SKM-1 (cell line): ENCODE results near the gene PAPLN.

Experiments used
- DNase-seq: peaks from one replicate; lab custom pipeline; 2025; ENCODE audit not compliant: unreplicated experiment; lab: John Stamatoyannopoulos, UW

The PAPLN gene

DNA sequence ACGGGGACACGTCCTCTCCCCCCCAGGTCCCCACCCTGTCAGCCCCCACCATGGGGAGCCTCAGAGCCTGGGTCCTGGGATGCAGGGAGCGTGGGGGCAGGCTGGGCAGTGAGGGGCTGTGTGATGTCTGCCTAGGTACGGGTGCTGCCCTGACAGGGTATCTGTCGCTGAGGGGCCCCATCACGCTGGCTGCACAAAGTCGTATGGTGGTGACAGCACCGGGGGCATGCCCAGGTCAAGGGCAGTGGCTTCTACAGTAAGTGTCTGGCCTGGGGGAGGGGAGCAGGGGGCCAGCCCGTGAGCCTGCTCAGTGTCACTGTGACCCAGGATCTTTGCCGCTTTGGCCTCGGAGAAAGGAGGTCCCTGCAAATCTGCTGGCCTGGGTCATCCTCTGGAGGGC, 23.3 kb downstream of the PAPLN start:
- no peak for DNase-seq

DNA sequence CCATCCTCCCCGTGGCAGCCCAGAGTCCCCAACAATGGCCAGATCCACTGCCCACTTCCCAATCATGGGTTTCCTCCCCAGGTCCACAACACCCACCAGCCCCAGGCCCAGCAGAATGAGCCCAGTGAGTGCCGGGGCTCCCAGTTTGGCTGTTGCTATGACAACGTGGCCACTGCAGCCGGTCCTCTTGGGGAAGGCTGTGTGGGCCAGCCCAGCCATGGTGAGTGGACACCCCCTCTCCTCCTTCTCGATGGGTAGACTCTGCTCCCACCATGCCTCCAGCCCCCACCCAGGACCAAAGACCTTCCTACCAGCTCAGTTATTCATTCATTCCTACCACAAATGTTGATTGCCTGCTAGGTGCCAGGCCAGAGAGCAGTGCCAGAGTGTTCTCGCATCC, 23.8 kb downstream of the PAPLN start:
- DNase-seq: no peak

DNA sequence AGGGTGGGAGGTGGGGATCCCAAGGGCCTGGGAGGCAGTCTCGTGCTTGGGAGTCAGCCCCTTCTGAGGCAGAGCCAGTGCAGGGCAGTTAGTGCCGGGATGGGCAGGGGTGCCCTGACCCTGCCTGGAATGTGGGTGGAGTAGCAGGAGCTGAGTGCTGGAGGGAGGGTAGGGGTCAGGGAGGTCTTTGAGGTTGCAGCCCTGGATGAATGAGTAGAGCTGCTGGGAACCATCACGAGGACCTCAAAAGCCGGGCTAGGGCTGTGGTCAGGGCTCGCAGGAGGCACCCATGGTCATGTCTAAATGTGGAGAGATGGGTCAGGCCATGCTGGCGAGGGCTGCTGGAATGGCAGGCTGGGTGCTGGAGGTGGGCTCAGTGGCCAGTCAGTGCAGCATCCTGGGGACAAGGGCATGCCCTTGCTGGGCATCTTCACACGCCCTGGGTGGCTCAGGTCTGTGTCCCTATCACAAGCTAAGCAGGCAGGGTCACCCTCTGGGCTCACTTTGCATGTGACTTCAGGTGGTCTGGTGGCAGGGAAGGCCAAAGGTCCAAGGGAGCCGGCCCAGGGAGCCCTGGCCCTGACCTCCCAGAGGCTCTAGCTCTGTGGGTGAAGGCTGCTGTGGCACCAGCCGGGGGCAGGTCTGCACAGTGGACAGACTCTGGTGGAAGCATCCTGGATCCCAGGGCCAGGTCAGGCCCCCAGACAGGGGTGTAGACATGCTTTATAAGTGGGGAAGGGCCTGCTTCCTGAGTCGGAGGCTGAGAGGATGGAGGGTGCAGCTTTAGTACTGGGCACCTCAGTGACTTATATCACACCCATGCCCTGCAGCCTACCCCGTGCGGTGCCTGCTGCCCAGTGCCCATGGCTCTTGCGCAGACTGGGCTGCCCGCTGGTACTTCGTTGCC, 24.5 kb downstream of the PAPLN start:
- DNase-seq: no peak

DNA sequence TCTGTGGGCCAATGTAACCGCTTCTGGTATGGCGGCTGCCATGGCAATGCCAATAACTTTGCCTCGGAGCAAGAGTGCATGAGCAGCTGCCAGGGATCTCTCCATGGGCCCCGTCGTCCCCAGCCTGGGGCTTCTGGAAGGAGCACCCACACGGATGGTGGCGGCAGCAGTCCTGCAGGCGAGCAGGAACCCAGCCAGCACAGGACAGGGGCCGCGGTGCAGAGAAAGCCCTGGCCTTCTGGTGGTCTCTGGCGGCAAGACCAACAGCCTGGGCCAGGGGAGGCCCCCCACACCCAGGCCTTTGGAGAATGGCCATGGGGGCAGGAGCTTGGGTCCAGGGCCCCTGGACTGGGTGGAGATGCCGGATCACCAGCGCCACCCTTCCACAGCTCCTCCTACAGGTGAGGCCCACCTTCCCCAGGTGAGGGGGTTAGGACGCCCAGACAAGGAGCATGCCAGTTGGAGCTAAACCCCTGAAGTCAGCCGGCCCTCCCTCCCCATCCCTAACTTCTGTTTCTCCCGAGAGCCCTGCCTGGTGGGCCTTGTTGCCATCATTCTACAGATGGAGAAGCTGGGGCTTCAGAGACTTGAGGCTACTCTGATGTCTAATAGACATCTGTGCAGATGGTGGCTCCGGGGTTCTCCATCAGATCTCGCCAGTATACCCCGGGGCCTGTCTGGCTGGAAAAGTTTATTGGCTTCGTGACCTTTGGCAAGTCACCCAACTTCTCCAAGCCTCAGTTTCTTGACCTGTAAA, 25.3 kb downstream of the PAPLN start:
- DNase-seq: no peak

DNA sequence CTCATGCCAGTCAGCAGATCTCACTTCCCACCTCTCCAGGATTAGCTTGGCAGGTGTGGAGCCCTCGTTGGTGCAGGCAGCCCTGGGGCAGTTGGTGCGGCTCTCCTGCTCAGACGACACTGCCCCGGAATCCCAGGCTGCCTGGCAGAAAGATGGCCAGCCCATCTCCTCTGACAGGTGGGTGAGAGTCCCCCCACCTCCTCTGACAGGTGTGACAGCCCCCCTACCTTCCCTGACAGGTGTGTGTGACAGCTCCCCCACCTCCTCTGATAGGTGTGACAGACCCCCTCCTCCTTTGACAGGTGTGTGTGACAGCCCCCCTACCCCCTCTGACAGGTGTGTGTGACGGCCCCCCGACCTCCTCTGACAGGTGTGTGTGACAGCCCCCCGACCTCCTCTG, 26.3 kb downstream of the PAPLN start:
- no peak for DNase-seq

DNA sequence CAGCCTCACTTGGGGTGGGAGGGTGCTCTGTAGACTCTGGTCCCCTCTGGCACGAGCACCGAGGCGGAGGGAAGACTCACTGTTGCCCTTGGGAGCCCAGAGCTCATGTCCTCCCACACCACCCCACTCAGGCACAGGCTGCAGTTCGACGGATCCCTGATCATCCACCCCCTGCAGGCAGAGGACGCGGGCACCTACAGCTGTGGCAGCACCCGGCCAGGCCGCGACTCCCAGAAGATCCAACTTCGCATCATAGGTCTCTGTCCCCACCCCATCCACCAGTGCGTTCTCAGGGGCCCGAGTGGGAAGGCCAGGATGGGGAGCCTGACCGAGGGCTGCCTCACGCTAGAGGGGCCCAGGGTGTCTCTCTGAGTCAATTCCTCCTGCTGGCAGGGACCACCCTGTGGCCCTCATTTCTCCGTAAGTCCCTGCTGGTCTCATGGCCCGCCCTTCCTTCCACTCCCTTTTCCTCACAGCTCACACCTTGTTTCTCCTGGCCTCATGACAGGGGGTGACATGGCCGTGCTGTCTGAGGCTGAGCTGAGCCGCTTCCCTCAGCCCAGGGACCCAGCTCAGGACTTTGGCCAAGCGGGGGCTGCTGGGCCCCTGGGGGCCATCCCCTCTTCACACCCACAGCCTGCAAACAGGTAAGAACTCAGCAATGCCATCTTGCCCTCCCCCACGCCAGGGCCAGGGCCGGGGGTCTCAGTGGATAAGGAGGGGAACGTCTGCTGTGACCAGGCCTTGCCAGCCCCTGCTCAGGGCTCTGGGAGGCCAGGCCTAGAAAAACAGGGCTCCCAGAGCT, 27.0 kb downstream of the PAPLN start:
- no peak for DNase-seq

DNA sequence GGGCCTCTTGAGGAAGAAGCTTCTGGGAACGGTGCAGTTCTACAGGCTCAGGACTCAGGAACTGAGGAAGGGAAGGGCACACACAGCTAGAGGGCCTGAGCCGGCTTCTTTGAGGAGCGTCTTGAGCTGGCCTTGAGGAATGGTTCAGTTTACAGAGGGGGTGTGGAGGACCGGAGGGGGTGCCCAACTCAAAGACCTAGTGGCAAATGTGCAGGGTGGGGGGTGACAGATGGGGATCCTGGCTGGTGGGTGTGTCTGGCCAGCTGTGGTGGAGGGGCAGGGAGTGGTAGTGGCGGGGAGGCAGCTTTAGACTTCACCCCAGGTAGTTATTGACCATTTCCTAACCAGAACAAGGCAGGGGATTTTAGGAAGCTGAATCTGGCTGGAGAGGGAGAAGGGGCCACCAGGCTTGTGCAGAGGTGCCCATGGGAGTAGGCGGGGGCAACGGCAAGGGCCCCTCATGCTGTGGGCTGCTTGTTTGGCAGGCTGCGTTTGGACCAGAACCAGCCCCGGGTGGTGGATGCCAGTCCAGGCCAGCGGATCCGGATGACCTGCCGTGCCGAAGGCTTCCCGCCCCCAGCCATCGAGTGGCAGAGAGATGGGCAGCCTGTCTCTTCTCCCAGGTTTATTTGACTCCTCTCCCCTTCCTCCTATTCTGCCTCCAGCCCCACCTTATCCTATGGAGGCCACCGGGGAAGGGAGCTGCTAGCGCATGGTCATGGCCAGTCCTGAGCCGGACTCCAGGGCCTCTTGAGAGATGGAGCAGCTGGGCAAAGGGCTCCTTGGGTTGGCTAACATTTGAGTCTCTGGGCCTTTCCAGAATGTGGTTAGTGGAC, 27.8 kb downstream of the PAPLN start:
- no peak for DNase-seq

DNA sequence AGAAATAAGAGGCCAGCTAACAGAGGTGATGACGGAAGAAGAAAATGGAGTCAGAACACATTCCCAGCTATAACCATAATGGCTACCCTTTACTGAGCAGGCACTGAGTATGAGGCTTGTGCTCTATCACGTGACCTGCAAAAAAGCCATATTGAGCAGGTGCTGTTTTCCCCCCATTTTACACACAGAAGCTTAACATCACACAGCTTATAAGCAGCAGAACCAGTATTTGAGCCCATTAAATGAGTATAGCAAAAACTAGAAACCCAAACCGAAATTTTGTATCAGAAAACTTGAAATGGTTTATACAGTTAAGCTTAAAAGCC, 28.4 kb downstream of the PAPLN start:
- no peak for DNase-seq

DNA sequence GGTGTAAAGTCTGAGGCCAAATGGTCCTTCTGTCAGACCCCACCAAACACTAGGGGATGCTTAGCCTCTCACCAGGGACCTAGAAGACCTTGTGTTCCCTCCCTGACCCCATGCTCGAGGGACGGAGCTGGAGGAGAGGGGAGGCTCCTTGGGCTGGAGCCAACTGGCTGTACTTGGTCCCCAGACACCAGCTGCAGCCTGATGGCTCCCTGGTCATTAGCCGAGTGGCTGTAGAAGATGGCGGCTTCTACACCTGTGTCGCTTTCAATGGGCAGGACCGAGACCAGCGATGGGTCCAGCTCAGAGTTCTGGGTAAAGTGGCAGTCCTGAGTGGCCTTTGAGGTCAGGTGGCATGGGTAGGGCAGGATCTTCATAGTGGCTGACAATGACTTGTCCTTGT, 29.0 kb downstream of the PAPLN start:
- DNase-seq: no peak

DNA sequence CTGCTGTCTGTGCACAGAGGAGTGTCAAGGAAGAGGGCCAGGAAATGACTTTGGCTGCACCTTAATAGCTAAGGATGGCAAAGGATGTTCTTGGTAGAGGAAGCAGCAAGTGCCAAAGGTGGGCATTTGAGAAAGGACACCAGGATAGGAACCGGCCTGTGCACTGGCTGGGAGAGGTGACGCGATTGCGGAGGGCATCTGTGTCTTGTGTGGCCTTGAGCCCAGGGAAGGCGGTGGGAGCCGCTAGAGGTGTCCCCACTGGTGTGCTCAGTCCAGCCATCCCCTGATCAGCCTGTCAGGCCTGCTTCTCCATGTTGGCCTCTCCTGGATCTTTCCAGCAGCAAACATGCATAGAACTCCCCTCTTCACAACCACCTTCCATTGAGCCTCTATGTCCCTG, 30.2 kb downstream of the PAPLN start:
- DNase-seq: no peak

DNA sequence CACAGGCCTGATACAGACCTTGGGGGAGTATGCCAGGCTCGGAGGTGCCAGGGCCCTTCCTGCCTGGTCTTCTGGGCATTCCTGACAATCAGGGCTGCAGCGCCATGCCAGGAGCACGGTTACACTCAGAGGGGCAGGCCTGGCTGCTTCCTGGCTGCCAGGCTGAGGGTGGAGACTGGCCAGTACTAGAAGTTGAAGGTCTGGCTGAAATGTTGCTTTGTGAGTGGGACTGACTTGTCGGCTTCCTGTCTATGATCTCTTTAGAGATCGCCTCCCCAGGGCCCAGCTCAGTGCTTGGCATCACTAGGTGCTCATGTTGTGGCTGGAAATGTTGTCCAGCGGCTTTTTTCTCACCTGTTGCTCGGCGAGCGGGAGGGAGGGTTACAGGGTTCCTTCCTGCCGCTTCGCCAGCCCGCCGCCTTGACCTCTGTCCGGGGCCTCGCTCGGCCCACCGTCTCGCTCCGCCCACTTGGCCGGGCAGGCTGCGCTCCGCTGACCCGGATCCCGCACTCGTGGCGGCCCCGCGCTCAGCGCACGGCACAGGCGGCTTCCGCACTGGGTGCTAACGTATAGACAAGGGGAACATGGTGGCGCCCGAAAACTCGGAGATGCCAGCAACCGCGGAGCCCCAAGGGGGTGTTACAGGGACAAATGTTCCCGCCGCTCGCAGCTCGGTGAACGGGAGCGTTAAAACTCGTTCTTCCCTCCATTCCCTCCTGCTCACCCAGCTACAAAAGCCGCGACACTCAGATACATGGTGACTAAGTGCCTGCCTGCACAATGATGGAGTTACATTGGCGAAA, 32.6 kb downstream of the PAPLN start:
- DNase-seq: no peak

DNA sequence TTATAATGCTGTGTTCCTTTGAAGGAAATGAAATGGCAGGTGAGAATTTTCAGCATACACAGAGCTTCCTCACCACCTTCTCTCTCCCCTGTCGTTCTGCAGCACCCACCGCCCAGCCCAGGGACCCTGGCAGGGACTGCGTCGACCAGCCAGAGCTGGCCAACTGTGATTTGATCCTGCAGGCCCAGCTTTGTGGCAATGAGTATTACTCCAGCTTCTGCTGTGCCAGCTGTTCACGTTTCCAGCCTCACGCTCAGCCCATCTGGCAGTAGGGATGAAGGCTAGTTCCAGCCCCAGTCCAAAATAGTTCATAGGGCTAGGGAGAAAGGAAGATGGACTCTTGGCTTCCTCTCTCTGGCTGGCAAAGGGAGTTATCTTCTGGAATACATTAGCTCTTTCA, 35.1 kb downstream of the PAPLN start:
- DNase-seq: no peak

DNA sequence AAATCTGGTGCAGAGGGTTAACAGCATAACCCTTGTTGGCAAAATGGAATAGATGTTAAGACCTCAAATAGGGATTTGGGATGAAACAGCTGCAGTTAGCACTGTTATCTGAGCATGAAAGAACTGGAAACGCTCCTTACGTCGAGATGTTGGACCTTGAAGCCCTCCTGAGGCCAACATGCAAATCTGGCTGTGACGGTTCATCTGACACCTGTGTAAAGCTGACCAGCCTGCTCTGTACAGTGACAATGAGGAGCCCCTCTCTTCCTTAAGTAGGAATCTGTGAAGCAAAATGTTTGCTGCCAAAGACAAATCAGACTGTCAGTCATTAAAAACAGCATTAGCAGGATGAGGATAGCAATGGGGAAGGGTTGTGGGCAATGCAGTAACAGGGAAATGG, 36.5 kb downstream of the PAPLN start:
- DNase-seq: no peak

DNA sequence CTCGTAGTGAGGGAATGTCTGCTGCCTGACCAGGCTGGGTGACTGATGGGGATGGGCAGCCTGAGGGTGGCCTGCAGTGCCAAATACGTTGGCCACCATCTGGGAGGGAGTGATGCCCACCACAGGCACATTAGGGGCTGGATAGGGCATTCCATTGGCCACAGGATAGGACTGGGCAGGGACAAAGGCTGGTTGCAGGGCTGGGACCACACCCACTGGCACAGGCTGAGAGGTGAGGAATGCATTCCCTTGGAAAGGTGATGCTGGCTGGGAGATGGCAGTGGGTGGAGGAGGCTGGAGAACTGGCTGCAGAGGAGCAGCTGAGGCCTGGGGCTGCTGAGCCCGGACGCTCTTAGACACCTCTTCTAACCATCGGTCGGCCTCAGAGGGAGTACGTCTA, 39.5 kb downstream of the PAPLN start:
- DNase-seq: no peak

DNA sequence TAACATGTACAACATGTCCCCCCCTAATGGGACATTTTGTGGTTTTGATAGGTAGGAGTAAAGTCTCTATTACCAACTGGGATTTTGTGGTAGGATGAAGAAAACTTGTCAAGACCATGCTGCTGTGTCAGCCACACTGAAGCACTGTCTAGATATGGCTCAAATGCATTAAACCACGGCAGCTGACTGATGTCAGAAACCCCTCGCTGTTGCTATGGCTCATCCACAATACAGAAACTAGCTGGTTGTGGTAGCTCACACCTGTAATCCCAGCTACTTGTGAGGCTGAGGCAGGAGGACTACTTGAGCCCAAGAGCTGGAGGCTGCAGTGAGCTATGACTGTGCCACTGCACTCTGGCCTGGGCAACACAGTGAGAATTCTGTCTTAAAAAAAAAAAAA, 40.1 kb downstream of the PAPLN start:
- no peak for DNase-seq

DNA sequence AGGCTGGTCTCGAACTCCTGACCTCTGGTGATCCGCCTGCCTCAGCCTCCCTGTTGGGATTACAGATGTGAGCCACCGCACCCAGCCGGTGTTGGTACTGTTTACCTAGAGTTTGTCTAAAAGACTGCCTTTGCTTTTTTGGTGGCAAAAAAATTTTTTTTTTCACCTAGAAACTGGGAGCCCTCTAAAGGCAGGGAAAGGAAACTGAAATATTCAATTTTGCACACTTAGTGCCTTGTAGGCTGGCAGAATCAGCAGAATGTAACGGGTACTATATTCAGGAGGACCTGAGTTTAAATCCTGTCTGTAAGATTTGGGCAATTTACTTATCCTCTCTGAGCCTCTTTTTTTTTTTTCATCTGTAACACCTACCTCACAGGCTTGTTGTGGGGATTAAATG, 43.6 kb downstream of the PAPLN start:
- no peak for DNase-seq

DNA sequence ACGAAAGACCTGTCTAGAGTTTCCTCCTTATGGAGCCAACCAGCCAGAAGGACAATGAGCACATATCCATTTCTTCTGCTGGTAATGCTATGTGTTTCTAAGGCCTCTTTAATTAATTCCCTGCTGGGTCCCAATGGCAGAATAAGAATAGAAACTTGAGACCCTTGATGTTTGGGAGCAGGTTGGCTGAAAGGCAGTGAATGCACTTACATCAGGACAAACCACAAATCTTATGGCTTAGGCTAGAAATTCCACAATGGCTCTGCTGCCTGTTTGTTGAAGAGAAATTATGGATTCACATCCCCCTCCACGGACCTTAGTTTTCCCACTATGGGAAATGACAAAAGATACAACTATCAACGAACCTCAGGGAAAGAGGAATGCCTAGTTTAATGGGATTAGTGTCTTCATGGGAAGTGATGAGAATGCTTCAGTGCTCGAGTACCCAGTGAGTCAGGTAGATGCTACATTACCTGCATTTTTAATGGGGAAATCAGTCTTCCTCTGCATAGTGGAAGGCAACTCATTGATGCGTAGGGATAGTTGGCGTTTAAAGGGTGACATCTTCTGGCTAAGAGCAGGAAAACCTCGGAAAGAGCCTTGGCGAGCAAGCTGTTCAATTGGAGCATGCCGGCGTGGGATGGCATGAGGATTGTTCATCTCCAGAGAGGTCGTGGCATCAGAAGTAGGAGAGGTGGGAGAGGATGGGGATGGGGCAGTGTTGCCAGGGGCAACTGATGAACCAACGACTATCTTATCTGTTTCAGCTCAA, 46.5 kb downstream of the PAPLN start:
- DNase-seq: no peak

DNA sequence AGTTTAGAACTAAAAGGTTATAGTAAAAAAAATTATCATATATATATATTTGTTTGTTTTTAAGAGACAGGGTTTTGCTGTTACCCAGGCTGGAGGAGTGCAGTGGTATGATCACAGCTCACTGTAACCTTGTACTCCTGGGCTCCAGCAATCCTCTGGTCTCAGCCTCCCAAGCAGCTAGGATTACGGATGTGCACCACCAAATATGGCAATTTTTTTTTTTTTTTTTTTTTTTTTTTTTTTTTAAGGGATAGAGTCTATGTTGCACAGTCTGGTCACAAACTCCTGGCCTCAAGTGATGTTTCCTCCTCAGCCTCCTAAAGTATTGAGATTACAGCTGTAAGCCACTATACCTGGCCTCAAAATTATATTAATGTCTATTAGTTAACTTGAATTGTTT, 48.7 kb downstream of the PAPLN start:
- no peak for DNase-seq

DNA sequence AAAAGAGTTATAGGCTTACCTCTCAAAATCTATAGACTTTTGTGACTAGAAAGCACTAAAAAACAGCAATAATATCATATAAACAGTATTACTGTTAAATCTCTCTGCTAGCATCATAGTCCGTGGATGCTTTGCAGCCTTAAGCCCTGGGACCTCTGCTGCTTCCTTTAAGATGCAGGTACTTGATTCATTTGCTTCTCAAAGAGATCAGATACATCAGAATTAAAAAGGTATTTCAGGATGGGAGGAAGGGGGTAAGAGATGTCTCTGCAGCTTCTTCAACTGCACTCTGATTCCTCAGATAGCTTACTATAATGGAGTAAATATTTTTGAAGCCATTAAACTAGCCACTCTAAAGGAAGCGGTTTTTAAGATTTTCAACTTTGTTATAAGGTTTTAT, 49.3 kb downstream of the PAPLN start:
- DNase-seq: no peak
